Measurements from ENCODE around the gene TMEM240. TPM values are rescaled to one million over a fixed set of nuclear protein-coding genes. Genes with fewer than 3 reads are reported as not detected.

Gene TMEM240
- total and polyA plus RNA-seq, 2 of the 8 experiments (the other 6 are each of a cell fraction or from before 2014, with no cell fraction given): 3.6 to 5.7 TPM

DNA sequence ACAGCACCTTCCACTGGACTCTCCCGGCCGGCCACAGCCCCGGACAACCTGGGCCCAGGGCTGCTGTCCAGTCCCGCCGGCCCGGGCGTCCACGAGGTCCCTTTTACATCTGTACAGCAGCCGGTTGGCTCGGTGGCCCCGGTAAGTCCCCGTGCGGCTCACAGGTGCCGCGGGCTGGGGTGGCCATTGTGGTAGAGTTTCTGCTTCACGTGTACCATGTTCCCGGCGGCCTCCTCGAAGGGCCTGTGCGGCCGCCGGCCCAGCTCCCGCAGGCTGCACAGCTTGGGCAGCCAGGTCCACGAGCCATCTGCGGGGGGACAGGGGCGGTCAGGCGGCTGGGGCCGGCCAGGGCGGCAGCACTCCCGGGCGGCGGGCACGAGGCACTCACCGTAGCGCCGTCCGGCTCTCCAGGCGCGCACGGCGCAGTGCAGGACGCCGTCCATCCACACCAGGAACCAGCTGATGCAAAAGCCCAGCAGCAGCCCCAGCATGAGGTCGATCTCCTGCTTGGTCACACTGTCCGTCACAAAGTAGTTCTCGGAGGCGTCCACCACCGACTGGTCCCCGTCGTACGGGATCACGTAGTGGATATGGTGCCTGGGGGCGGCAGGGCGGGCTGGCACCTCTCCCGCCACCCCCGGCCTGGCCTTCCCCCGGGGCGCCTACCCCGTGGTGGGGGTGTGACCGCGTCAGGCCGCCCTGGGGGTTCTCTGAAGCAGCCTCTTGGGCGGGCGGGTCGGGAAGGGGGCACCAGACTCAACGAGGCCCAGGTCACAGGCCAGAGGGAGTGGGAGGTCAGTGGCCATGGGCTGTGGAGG, 5.0 kb downstream of the TMEM240 start (continued):
- no peak for TF ChIP-seq RNF2 (IDR thresholded peaks at IDR 0.05; ENCODE audit: borderline replicate concordance, low read depth, low read length, missing control alignments, poor library complexity, severe bottlenecking)
- no peak for TF ChIP-seq TEAD4 (IDR thresholded peaks at IDR 0.05; ENCODE audit: low read depth, low read length)
- TF ChIP-seq ASH2L (IDR thresholded peaks at IDR 0.05; ENCODE audit: low read length): no peak
- no peak for TF ChIP-seq BACH1 (IDR thresholded peaks at IDR 0.05; ENCODE audit: low read length)
- TF ChIP-seq BCL11A (IDR thresholded peaks at IDR 0.05; ENCODE audit: low read depth in 2 of 2, low read length in 2 of 2): no peak
- TF ChIP-seq CREB1 (IDR thresholded peaks at IDR 0.05): no peak
- TF ChIP-seq CTBP2 (IDR thresholded peaks at IDR 0.05; ENCODE audit: borderline replicate concordance, insufficient read depth, insufficient read length, low read length): no peak
- TF ChIP-seq CHD2 (IDR thresholded peaks at IDR 0.05; ENCODE audit: low read length): no peak
